Liver (tissue), 9 donors: ENCODE measurements around the gene NOS3. TPM values are rescaled to one million over a fixed set of nuclear protein-coding genes. Genes with fewer than 3 reads are reported as not detected.

Experiments used
- DNase-seq: peaks from one replicate; pipeline ENCODE4 v3.0.0-alpha.2; 2017; ENCODE audit warnings: low spot score
- H3K27ac ChIP-seq, 2 donors: one replicate each; pipeline ENCODE4 v1.7.0; 2013; ENCODE audit warnings: inconsistent platforms in 2 of 2, low read length in 2 of 2, control low read depth in 1 of 2, low read depth in 1 of 2, mild to moderate bottlenecking in 1 of 2
- H3K27me3 ChIP-seq, 4 donors: one replicate each; pipeline versions ENCODE4 v1.6.1 to v1.7.0; 2013; ENCODE audit warnings: low read length in 3 of 4, inconsistent platforms in 1 of 4, mild to moderate bottlenecking in 1 of 4, moderate library complexity in 1 of 4; ENCODE audit not compliant: control insufficient read depth in 4 of 4, insufficient read depth in 4 of 4
- H3K36me3 ChIP-seq, 4 donors: one replicate each; pipeline versions ENCODE4 v1.6.1 to v1.7.0; 2013; ENCODE audit warnings: low read length in 3 of 4, mild to moderate bottlenecking in 3 of 4, low read depth in 1 of 4, moderate library complexity in 1 of 4; ENCODE audit not compliant: control insufficient read depth in 4 of 4, insufficient read depth in 3 of 4
- H3K4me1 ChIP-seq, 4 donors: one replicate each; pipeline versions ENCODE4 v1.6.1 to v1.7.0; 2013; ENCODE audit warnings: low read length in 3 of 4, mild to moderate bottlenecking in 3 of 4, moderate library complexity in 1 of 4; ENCODE audit not compliant: control insufficient read depth in 4 of 4, insufficient read depth in 4 of 4
- H3K4me3 ChIP-seq, 3 donors: one replicate each; pipeline versions ENCODE4 v1.6.1 to v1.7.0; 2013; ENCODE audit warnings: low read length in 3 of 3, control low read depth in 1 of 3, low read depth in 1 of 3, mild to moderate bottlenecking in 1 of 3
- H3K9ac ChIP-seq, 2 donors: one replicate each; pipeline ENCODE4 v1.7.0; 2013; ENCODE audit warnings: low read length in 2 of 2, mild to moderate bottlenecking in 2 of 2, moderate library complexity in 2 of 2, control low read depth in 1 of 2, low read depth in 1 of 2
- H3K9me3 ChIP-seq, 4 donors: one replicate each; pipeline versions ENCODE4 v1.6.1 to v1.7.0; 2013; ENCODE audit warnings: low read length in 3 of 4; ENCODE audit not compliant: control insufficient read depth in 4 of 4
- CTCF ChIP-seq: fragments of 150-350 bp; IDR thresholded peaks from 2 replicates; pipeline ENCODE4 v1.5.1; 2017; ENCODE audit warnings: improper control_type of control experiment, low read depth, low read length; ENCODE audit not compliant: missing input control
- EGR1 ChIP-seq, 2 donors: IDR thresholded peaks; 2 replicates each; pipeline ENCODE4 v1.6.1; 2016 to 2018; ENCODE audit warnings: antibody characterized with exemption in 2 of 2, low read depth in 2 of 2
- FOXA1 ChIP-seq: IDR thresholded peaks from 2 replicates; pipeline ENCODE4 v1.6.1; 2016; ENCODE audit warnings: antibody characterized with exemption
- FOXA2 ChIP-seq: IDR thresholded peaks from 2 replicates; pipeline ENCODE4 v1.6.1; 2016; ENCODE audit warnings: antibody characterized with exemption
- GABPA ChIP-seq, 2 donors: IDR thresholded peaks in 1 of 2; conservative IDR thresholded peaks in 1 of 2; 2 replicates each; pipeline ENCODE4 v1.6.1; 2016; ENCODE audit warnings: antibody characterized with exemption in 2 of 2, mild to moderate bottlenecking in 1 of 2, moderate library complexity in 1 of 2
- HNF4A ChIP-seq, 2 donors: conservative IDR thresholded peaks; 2 replicates each; pipeline ENCODE4 v1.6.1; 2016; ENCODE audit warnings: antibody characterized with exemption in 2 of 2, mild to moderate bottlenecking in 2 of 2
- HNF4G ChIP-seq: IDR thresholded peaks from 2 replicates; pipeline ENCODE4 v1.6.1; 2016; ENCODE audit warnings: antibody characterized with exemption
- JUND ChIP-seq, 2 donors: IDR thresholded peaks; 2 replicates each; pipeline ENCODE4 v1.6.1; 2016; ENCODE audit warnings: antibody characterized with exemption in 2 of 2
- NR2F2 ChIP-seq: IDR thresholded peaks from 2 replicates; pipeline ENCODE4 v1.6.1; 2016; ENCODE audit warnings: antibody characterized with exemption
- RAD21 ChIP-seq, 2 donors: IDR thresholded peaks; 2 replicates each; pipeline ENCODE4 v1.6.1; 2016; ENCODE audit warnings: antibody characterized with exemption in 2 of 2, mild to moderate bottlenecking in 2 of 2
- REST ChIP-seq: IDR thresholded peaks from 2 replicates; pipeline ENCODE4 v1.6.1; 2016; ENCODE audit warnings: antibody characterized with exemption, mild to moderate bottlenecking
- RXRA ChIP-seq, 2 donors: IDR thresholded peaks; 2 replicates each; pipeline ENCODE4 v1.6.1; 2017 to 2018; ENCODE audit warnings: antibody characterized with exemption in 2 of 2, mild to moderate bottlenecking in 1 of 2
- SP1 ChIP-seq: IDR thresholded peaks from 2 replicates; pipeline ENCODE4 v1.6.1; 2018; ENCODE audit warnings: antibody characterized with exemption, mild to moderate bottlenecking
- TAF1 ChIP-seq: conservative IDR thresholded peaks from 2 replicates; pipeline ENCODE4 v1.6.1; 2016; ENCODE audit warnings: antibody characterized with exemption, mild to moderate bottlenecking
- YY1 ChIP-seq: IDR thresholded peaks from 2 replicates; pipeline ENCODE4 v1.6.1; 2016; ENCODE audit warnings: antibody characterized with exemption, mild to moderate bottlenecking
- WGBS: extraction: QIAGEN DNeasy Blood & Tissue Kit; methylation state at CpG from one replicate; pipeline ENCODE4 v1.1.7; 2013; 5-methylcytosine and 5-hydroxymethylcytosine counted together
- polyA plus RNA-seq, 2 donors: library from polyadenylated mRNA; stranded (reverse) in 1 of 2; unstranded in 1 of 2; fragments of 200-250 nt in 1 of 2; fragments of >200 nt in 1 of 2; fragmentation: Nextera tagmentation in 1 of 2; extraction: Ambion mirVana in 1 of 2; gene quantifications; one replicate each; pipeline versions ENCODE4 v1.2.1 to v1.2.3, GENCODE V29; 2013 to 2015
- total RNA-seq, 2 donors: library from RNA; depleted of rRNA; stranded (reverse); fragments of >200 nt; gene quantifications; one replicate each; pipeline ENCODE4 v1.2.3, GENCODE V29; 2014
- TF ChIP-seq, protein P1 (sequence below): IDR thresholded peaks from 2 replicates; pipeline ENCODE4 v1.6.1; 2016; ENCODE audit warnings: antibody characterized with exemption
- TF ChIP-seq, protein P2 (sequence below): IDR thresholded peaks from 2 replicates; pipeline ENCODE4 v1.6.1; 2016; ENCODE audit warnings: antibody characterized with exemption
- TF ChIP-seq, protein P3 (sequence below): IDR thresholded peaks from 2 replicates; pipeline ENCODE4 v1.6.1; 2016; ENCODE audit warnings: antibody characterized with exemption
- donor health status: healthy.
- donor health status: healthy.
- donor health status: healthy.
- donor health status: healthy.
- donor health status: healthy.

The NOS3 gene
- total and polyA plus RNA-seq, 4 donors: 1.6 to 6.1 (median 5.1) TPM

GRCh38 chr7:150945171-150945852 is 45.5 kb upstream of the NOS3 start:
- H3K27ac ChIP-seq: no peak overlapping the region
- no peaks in the 10 kb centered on the region for H3K36me3 ChIP-seq
- no peak overlapping the region for H3K9ac ChIP-seq
- no peak for TF ChIP-seq HNF4G
- no peak for TF ChIP-seq HNF4A (conservative IDR thresholded peaks at IDR 0.05)
- no peak for TF ChIP-seq GABPA (IDR thresholded peaks at IDR 0.05 in 1 of 2, conservative IDR thresholded peaks at IDR 0.05 in 1 of 2)
- no peak for TF ChIP-seq NR2F2
- TF ChIP-seq, protein P1, sequence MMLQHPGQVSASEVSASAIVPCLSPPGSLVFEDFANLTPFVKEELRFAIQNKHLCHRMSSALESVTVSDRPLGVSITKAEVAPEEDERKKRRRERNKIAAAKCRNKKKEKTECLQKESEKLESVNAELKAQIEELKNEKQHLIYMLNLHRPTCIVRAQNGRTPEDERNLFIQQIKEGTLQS: no peak
- TF ChIP-seq FOXA1: no peak
- no peak for TF ChIP-seq EGR1 (IDR thresholded peaks at IDR 0.05; ENCODE audit: low read depth in 2 of 2)
- no peak for TF ChIP-seq RXRA (IDR thresholded peaks at IDR 0.05)
- no peak for TF ChIP-seq RAD21 (IDR thresholded peaks at IDR 0.05)
- TF ChIP-seq REST: no peak
- TF ChIP-seq, protein P2, sequence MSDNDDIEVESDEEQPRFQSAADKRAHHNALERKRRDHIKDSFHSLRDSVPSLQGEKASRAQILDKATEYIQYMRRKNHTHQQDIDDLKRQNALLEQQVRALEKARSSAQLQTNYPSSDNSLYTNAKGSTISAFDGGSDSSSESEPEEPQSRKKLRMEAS: no peak
- TF ChIP-seq TAF1: no peak
- no peak for TF ChIP-seq YY1
- no peak for TF ChIP-seq JUND (IDR thresholded peaks at IDR 0.05)
- TF ChIP-seq, protein P3, sequence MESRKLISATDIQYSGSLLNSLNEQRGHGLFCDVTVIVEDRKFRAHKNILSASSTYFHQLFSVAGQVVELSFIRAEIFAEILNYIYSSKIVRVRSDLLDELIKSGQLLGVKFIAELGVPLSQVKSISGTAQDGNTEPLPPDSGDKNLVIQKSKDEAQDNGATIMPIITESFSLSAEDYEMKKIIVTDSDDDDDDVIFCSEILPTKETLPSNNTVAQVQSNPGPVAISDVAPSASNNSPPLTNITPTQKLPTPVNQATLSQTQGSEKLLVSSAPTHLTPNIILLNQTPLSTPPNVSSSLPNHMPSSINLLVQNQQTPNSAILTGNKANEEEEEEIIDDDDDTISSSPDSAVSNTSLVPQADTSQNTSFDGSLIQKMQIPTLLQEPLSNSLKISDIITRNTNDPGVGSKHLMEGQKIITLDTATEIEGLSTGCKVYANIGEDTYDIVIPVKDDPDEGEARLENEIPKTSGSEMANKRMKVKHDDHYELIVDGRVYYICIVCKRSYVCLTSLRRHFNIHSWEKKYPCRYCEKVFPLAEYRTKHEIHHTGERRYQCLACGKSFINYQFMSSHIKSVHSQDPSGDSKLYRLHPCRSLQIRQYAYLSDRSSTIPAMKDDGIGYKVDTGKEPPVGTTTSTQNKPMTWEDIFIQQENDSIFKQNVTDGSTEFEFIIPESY: no peak
- no peak for TF ChIP-seq CTCF
- TF ChIP-seq SP1: no peak
- no peak for TF ChIP-seq FOXA2
- H3K4me3 ChIP-seq: no peak overlapping the region
- WGBS: 65% methylated on average over 19 of the region's 19 CpGs
- no peaks in the 10 kb centered on the region for H3K4me1 ChIP-seq
- H3K9me3 ChIP-seq: no peaks in the 10 kb centered on the region
- peaks cover 0 to 2% (median 0%) of the 10 kb centered on the region in 4 donors for H3K27me3 ChIP-seq
- peak; percentile 33 for DNase-seq
